GM12801 (cell line): Measurements from ENCODE around the gene ZNF844.

Experiments
- CTCF ChIP-seq: IDR thresholded peaks from one replicate; pipeline ENCODE4 v1.5.1; 2011; ENCODE audit warnings: control low read depth; ENCODE audit not compliant: insufficient read length; ENCODE audit errors: extremely low read depth

ZNF844 gene

DNA sequence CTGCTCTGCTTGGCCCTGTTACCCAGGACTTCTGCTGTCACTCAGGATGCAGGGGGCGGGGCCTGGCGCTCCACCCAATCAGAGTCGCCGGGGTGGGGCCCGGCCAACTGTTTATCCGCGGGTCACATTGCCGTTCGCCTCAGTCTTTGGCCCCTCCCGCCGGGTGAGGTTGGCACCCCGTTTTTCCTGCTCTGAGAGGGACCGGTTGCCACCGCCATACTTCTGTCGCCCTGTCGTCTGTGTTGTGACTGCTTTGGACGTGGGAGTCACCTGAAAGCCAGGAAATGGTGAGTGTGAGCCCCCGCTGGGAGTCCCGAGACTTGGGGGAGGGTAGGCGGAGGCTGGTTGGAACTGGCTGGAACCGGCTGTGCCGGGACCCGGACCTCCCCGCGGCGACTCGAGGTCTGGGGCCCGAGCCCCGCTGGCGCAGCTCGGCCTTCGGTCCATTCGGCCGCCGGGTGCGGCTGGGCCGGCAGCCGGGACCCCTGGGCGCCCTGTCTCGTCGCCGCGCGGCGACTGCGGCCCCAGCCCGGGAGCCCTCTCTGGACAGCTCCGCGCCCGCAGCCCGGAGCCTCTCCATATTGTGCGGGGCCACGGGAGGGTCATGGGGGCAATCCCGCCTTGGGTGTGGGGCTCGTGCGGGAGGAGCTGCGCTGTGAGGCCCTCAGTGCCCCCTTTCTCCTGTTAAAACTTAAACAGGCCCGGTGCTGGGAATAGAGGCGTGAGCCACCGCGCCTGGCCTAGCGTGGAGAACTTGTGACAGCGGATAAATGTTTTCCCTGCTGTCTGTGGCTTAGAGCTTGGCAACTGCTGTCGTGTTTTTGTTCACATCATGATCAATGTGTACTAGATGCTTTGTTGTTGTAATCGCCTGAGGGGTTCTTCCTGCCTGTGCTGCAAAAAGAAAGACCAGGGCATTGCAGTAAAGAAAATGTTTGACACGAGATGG is at the start of gene ZNF844:
ZNF844 (plus strand) TSS at position 142 of the 949 bp plus-strand sequence; CDS start at position 285, 143 bp downstream.
- no peak for TF ChIP-seq CTCF

GRCh38 chr19:12015015-12015752 is 49.3 kb upstream of the ZNF844 start:
- no peak for TF ChIP-seq CTCF

DNA sequence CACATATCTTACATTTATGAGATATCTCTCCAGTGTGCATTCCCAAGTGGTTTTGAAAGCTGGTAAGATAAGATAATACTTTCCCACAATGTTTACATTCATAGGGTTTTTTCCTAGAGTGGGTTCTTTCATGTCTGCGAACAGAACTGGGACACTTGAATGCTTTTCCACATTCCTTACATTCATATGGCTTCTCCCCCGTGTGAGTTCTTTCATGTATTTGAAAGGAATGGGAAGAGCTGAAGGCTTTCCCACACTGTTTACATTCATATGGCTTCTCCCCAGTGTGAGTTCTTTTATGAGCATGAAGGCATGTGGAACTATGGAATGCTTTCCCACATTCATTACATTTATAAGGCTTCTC is 48.8 kb upstream of the ZNF844 start:
- TF ChIP-seq CTCF = no peak

DNA sequence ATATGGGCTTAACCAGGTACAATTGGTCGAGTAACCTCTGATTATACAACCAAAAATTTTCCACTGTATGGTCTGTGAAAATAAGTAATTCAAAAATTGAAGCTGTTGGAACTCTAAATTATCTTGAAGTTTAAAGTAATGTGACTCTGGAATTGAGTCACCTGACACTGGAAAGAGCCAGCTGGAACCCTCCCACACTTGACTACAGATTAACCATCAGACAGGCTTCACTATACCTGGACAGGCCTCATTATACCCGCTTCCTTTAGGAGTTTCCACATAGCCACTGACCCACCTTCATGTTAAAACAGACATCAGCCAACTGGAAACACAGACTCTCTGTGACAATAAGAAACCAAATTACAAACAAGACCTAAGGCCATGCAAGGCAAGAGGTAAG is 30.3 kb upstream of the ZNF844 start:
- no peak for TF ChIP-seq CTCF

DNA sequence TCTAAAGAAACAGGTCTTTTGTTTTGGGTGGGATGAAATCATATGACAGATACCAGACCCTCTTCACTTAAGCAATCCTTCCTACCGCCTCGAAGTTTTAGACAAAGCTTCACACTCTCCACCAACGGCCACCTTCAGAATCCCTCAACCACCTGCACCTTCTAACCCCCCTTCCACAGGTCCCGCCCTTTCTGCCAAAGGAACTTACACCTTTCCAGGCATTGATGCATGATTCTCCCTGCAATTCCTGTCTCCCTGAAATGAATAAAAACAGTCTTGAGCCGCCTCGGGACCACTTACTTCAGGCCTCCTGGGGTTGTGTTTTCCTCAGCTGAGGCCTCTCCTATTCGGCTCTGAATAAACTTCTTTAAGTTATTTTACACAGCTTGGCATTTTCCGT is 29.9 kb upstream of the ZNF844 start:
- TF ChIP-seq CTCF = no peak

DNA sequence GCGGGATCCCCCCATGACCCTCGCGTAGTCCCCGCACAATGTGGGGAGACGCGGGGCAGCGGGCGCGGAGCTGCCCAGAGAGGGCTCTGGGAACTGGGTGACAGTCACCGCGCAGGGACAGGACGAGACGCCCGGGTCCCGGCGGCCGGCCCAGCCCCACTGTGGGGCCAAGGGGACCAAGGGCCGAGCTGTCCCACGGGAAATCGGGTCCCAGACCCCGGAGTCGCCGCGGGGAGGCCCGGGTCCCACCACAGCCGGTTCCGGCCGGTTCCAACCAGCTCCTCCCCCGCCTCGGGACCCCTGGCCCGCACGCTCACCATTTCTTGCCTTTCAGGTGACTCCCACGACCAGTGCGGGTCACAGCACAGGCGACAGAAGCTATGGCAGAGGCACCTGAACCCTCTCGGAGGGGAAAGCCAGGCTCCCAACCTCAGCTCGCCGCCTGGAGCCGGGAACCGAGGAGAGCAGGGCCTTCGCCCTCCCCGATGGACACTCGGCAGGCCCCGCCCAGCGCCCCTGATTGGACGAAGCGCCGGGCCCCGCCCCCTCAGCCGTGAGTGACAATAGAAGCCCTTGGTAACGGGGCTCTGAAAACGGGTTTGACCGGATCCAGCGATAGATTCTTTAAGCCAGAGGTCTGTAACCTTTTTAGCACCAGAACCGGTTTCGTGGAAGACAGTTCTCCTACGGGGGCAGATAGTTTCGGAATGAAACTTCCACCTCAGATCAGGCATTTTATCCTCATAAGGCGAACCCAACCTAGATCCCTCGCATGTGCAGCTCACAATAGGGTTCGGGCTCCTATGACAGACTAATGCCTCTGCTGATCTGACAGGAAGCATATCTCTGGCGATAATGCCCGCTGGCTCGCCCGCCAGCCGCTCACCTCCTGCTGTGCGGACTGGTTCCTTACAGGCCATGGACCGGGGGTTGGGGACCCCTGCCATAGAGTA is 29.0 kb upstream of the ZNF844 start, which contains the start of gene ZNF433:
ZNF433 (minus strand) TSS at position 460 of the 953 bp plus-strand sequence; CDS start at position 320, 140 bp downstream.
- TF ChIP-seq CTCF = no peak

DNA sequence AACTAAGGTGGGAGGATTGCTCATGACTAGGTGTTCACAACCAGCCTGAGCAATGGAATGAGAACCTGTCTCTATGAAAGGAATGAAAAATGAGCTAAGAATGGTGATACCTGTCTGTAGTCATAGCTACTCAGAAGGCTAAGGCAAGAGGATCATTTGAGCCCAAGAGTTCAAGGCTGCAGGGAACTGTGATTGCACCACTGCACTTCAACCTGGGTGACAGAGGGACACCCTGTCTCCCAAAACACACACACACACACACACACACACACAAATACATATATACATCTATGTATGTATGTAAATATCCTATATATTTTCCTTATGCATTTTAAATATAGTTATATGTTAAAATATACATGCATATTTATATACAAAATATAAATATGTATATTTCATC is 21.6 kb upstream of the ZNF844 start:
- no peak for TF ChIP-seq CTCF
